Liver (tissue), 3 donors: Measurements from ENCODE around the gene UBE2L5.

Source experiments
- ATF3 ChIP-seq: IDR thresholded peaks from 2 replicates; pipeline ENCODE4 v1.6.1; 2016; ENCODE audit warnings: antibody characterized with exemption
- EGR1 ChIP-seq, 2 donors: IDR thresholded peaks; 2 replicates each; pipeline ENCODE4 v1.6.1; 2016 to 2018; ENCODE audit warnings: antibody characterized with exemption in 2 of 2, low read depth in 2 of 2
- FOXA1 ChIP-seq: IDR thresholded peaks from 2 replicates; pipeline ENCODE4 v1.6.1; 2016; ENCODE audit warnings: antibody characterized with exemption
- HNF4A ChIP-seq, 2 donors: conservative IDR thresholded peaks; 2 replicates each; pipeline ENCODE4 v1.6.1; 2016; ENCODE audit warnings: antibody characterized with exemption in 2 of 2, mild to moderate bottlenecking in 2 of 2
- JUND ChIP-seq, 2 donors: IDR thresholded peaks; 2 replicates each; pipeline ENCODE4 v1.6.1; 2016; ENCODE audit warnings: antibody characterized with exemption in 2 of 2
- MAX ChIP-seq: IDR thresholded peaks from 2 replicates; pipeline ENCODE4 v1.6.1; 2016; ENCODE audit warnings: antibody characterized with exemption
- RAD21 ChIP-seq, 2 donors: IDR thresholded peaks; 2 replicates each; pipeline ENCODE4 v1.6.1; 2016; ENCODE audit warnings: antibody characterized with exemption in 2 of 2, mild to moderate bottlenecking in 2 of 2
- REST ChIP-seq: IDR thresholded peaks from 2 replicates; pipeline ENCODE4 v1.6.1; 2016; ENCODE audit warnings: antibody characterized with exemption, mild to moderate bottlenecking
- RXRA ChIP-seq, 2 donors: IDR thresholded peaks; 2 replicates each; pipeline ENCODE4 v1.6.1; 2017 to 2018; ENCODE audit warnings: antibody characterized with exemption in 2 of 2, mild to moderate bottlenecking in 1 of 2
- SP1 ChIP-seq: IDR thresholded peaks from 2 replicates; pipeline ENCODE4 v1.6.1; 2018; ENCODE audit warnings: antibody characterized with exemption, mild to moderate bottlenecking
- TAF1 ChIP-seq: conservative IDR thresholded peaks from 2 replicates; pipeline ENCODE4 v1.6.1; 2016; ENCODE audit warnings: antibody characterized with exemption, mild to moderate bottlenecking
- YY1 ChIP-seq: IDR thresholded peaks from 2 replicates; pipeline ENCODE4 v1.6.1; 2016; ENCODE audit warnings: antibody characterized with exemption, mild to moderate bottlenecking
- ZBTB33 ChIP-seq: IDR thresholded peaks from 2 replicates; pipeline ENCODE4 v1.6.1; 2016; ENCODE audit warnings: antibody characterized with exemption
- TF ChIP-seq, protein P1 (sequence below): fragments of 150-350 bp; IDR thresholded peaks from 2 replicates; pipeline ENCODE4 v1.5.1; 2017; ENCODE audit warnings: improper control_type of control experiment, low read depth, low read length; ENCODE audit not compliant: missing input control
- donor health status: healthy.
- donor health status: healthy.

DNA sequence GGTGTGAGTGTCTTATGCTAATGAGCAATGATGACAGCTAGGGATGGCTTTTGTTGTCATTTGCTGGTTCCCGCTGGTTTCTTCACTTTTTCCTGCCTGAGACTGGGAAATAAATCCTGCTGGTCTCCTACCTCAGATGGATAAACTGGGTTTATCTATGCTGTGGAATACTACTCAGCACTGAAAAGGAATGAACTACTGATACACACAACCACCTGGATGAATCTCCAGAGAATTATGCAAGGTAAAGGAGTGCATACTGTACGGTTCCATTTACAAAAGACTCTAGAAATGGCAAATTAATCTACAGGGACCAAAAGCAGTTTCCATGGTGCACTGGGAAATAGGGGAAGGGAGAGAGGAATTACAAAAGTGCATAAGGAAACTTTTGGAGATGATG lies 41.2 kb upstream of the UBE2L5 start:
- TF ChIP-seq, protein P1, sequence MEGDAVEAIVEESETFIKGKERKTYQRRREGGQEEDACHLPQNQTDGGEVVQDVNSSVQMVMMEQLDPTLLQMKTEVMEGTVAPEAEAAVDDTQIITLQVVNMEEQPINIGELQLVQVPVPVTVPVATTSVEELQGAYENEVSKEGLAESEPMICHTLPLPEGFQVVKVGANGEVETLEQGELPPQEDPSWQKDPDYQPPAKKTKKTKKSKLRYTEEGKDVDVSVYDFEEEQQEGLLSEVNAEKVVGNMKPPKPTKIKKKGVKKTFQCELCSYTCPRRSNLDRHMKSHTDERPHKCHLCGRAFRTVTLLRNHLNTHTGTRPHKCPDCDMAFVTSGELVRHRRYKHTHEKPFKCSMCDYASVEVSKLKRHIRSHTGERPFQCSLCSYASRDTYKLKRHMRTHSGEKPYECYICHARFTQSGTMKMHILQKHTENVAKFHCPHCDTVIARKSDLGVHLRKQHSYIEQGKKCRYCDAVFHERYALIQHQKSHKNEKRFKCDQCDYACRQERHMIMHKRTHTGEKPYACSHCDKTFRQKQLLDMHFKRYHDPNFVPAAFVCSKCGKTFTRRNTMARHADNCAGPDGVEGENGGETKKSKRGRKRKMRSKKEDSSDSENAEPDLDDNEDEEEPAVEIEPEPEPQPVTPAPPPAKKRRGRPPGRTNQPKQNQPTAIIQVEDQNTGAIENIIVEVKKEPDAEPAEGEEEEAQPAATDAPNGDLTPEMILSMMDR, result no peak
- TF ChIP-seq JUND (IDR thresholded peaks at IDR 0.05) (no peak), FOXA1 (no peak), SP1 (no peak), REST (no peak), ATF3 (no peak), MAX (no peak), HNF4A (conservative IDR thresholded peaks at IDR 0.05) (no peak), ZBTB33 (no peak), YY1 (no peak), RAD21 (IDR thresholded peaks at IDR 0.05) (no peak), RXRA (IDR thresholded peaks at IDR 0.05) (no peak), EGR1 (IDR thresholded peaks at IDR 0.05; ENCODE audit: low read depth in 2 of 2) (no peak), TAF1 (no peak)
